Epithelial cell of prostate (primary cell): ENCODE measurements around the gene BRF1.
"Not testable (repeated sequence)": the region's sequence is repeated elsewhere in the genome, so short reads cannot be mapped to it uniquely, and the experiment has no call there.

Experiments used
- DNase-seq: peaks from one replicate; pipeline ENCODE4 v3.0.0-alpha.2; 2011; ENCODE audit warnings: low read depth, low spot score
- H3K27ac ChIP-seq: fragments of 450-650 bp; 2 replicates; pipeline ENCODE4 v1.5.1; 2017; ENCODE audit warnings: mild to moderate bottlenecking

Gene BRF1

GRCh38 chr14:105333020-105333490 is 32.3 kb upstream of the BRF1 start:
- no peak overlapping the region for H3K27ac ChIP-seq
- DNase-seq: no peak

- no peak overlapping the region for H3K27ac ChIP-seq
- DNase-seq: no peak
These were observed 31.6 kb upstream of the BRF1 start for GRCh38 chr14:105332350-105332874.

GRCh38 chr14:105331575-105332349 is 31.0 kb upstream of the BRF1 start:
- H3K27ac ChIP-seq: no peak overlapping the region
- DNase-seq: no peak

GRCh38 chr14:105330491-105330895 is 29.7 kb upstream of the BRF1 start:
- H3K27ac ChIP-seq: no peak overlapping the region
- DNase-seq: no peak

- H3K27ac ChIP-seq: no peak overlapping the region
- DNase-seq: no peak
These were observed 28.8 kb upstream of the BRF1 start for GRCh38 chr14:105329411-105330150.

GRCh38 chr14:105328678-105329390 is 28.0 kb upstream of the BRF1 start:
- DNase-seq: no peak
- no peak overlapping the region for H3K27ac ChIP-seq

GRCh38 chr14:105328070-105328677 is 27.4 kb upstream of the BRF1 start:
- no peak for DNase-seq
- H3K27ac ChIP-seq: no peak overlapping the region

- not testable (repeated sequence) for H3K27ac ChIP-seq, DNase-seq
These were observed 26.9 kb upstream of the BRF1 start for GRCh38 chr14:105327695-105328045.

- no peak for DNase-seq
- H3K27ac ChIP-seq: no peak overlapping the region
These were observed 26.3 kb upstream of the BRF1 start for GRCh38 chr14:105326891-105327694.

GRCh38 chr14:105326568-105326867 is 25.7 kb upstream of the BRF1 start:
- no peak for DNase-seq
- no peak overlapping the region for H3K27ac ChIP-seq

- no peak overlapping the region for H3K27ac ChIP-seq
- no peak for DNase-seq
These were observed 25.1 kb upstream of the BRF1 start for GRCh38 chr14:105325716-105326567.

GRCh38 chr14:105325303-105325702 is 24.5 kb upstream of the BRF1 start:
- DNase-seq: no peak
- H3K27ac ChIP-seq: no peak overlapping the region

GRCh38 chr14:105324871-105325270 is 24.1 kb upstream of the BRF1 start:
- H3K27ac ChIP-seq: no peak overlapping the region
- DNase-seq: no peak

GRCh38 chr14:105324080-105324778 is 23.4 kb upstream of the BRF1 start:
- DNase-seq: no peak
- H3K27ac ChIP-seq: no peak overlapping the region

GRCh38 chr14:105323663-105324062 is 22.9 kb upstream of the BRF1 start:
- DNase-seq: no peak
- no peak overlapping the region for H3K27ac ChIP-seq

GRCh38 chr14:105322791-105323556 is 22.2 kb upstream of the BRF1 start:
- no peak overlapping the region for H3K27ac ChIP-seq

GRCh38 chr14:105317546-105317945 is 16.7 kb upstream of the BRF1 start:
- DNase-seq: no peak
- H3K27ac ChIP-seq: no peak overlapping the region

More at GRCh38 chr14:105322791-105323556, 22.2 kb upstream of the BRF1 start:
- DNase-seq: no peak
